ENCODE data around the gene TEPSIN.
A peak's percentile ranks its signal among the peaks of the same experiment; 100 is the strongest.

Gene TEPSIN

DNA sequence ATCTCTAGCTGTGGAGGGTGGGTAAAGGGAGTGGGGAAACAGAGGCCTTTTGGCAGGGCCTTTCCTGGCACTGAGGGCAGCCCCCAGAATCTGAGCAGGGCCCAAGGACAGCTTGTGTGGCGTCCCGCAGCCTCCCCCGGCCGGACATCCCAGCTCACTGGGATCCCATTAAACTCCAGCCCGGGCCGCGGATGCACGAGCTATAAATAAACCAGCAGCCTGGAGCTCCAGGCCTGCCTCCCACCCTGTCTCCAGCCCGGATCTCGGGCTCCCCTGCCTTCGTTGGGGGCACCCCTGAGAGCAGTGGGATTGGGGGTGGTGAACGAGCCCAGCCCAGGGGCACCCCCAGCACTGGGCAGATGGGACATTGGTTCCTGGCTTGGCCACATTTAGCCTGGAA is 59.0 kb downstream of the TEPSIN start:
- no peak for DNase-seq

DNA sequence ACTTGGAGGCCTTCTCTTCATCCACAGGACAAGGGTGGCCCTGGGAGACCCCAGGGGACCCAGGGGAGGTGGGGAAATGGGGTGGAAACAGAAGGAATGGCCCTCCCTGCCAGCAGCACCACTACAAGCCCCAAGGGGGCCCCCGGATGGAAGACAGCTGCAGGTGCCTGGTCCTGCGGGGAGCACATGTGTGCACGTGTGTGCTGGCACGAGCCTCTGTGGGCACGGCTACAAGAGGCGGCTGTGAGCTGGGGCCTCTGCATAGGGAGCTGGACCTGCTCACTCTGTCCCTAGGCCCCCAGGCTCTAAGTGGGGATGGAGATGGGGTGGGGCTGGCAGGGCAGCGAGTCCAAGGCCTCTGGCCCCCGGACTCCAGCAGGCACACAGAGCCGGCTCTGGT is 59.6 kb downstream of the TEPSIN start:
- peak in 1 of 2 experiments; percentile 54 for DNase-seq

Measured in NCI-H524 (cell line).